ENCODE results near the gene ACSL1.

DNA sequence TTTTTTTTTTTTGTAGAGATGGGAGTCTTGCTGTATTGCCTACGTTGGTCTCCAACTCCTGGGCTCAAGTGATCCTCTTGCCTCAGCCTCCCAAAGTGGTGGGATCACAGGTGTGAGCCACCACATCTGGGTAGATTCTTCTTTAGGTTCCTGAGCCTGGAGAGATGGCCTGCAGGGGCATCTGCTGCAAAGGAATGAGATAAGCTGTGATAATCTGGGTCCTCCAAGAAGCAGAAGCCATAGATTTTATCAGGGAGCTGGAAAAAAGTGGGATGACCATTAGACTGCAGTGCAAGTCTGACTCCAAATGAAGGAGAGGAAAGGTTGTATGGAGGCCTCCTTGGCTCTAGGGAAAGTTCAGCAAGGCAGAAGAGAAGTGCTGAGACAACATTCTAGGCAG lies 19.0 kb upstream of the ACSL1 start:
- TF ChIP-seq SP1 (IDR thresholded peaks at IDR 0.05; ENCODE audit: low read depth) = no peak
- no peak for TF ChIP-seq SIN3A (IDR thresholded peaks at IDR 0.05; ENCODE audit: low read depth)
- TF ChIP-seq CTCF (IDR thresholded peaks at IDR 0.05 in 2 of 3, conservative IDR thresholded peaks at IDR 0.05 in 1 of 3; ENCODE audit: borderline replicate concordance in 1 of 3, insufficient read depth in 1 of 3, low read depth in 2 of 3, low read length in 2 of 3) = no peak
- TF ChIP-seq ZNF274 (IDR thresholded peaks at IDR 0.05; ENCODE audit: low read depth, low read length) = no peak
- TF ChIP-seq, protein P1, sequence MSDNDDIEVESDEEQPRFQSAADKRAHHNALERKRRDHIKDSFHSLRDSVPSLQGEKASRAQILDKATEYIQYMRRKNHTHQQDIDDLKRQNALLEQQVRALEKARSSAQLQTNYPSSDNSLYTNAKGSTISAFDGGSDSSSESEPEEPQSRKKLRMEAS (IDR thresholded peaks at IDR 0.05) = no peak
- TF ChIP-seq POLR2A (IDR thresholded peaks at IDR 0.05; ENCODE audit: borderline replicate concordance, extremely low read depth, insufficient read depth, insufficient read length) = no peak
- TF ChIP-seq EZH2 (IDR thresholded peaks at IDR 0.05) = no peak
- no peak for TF ChIP-seq EZH2phosphoT487 (IDR thresholded peaks at IDR 0.05; ENCODE audit: borderline replicate concordance)
- TF ChIP-seq FOSL1 (IDR thresholded peaks at IDR 0.05; ENCODE audit: low read depth) = no peak
- TF ChIP-seq, protein P2, sequence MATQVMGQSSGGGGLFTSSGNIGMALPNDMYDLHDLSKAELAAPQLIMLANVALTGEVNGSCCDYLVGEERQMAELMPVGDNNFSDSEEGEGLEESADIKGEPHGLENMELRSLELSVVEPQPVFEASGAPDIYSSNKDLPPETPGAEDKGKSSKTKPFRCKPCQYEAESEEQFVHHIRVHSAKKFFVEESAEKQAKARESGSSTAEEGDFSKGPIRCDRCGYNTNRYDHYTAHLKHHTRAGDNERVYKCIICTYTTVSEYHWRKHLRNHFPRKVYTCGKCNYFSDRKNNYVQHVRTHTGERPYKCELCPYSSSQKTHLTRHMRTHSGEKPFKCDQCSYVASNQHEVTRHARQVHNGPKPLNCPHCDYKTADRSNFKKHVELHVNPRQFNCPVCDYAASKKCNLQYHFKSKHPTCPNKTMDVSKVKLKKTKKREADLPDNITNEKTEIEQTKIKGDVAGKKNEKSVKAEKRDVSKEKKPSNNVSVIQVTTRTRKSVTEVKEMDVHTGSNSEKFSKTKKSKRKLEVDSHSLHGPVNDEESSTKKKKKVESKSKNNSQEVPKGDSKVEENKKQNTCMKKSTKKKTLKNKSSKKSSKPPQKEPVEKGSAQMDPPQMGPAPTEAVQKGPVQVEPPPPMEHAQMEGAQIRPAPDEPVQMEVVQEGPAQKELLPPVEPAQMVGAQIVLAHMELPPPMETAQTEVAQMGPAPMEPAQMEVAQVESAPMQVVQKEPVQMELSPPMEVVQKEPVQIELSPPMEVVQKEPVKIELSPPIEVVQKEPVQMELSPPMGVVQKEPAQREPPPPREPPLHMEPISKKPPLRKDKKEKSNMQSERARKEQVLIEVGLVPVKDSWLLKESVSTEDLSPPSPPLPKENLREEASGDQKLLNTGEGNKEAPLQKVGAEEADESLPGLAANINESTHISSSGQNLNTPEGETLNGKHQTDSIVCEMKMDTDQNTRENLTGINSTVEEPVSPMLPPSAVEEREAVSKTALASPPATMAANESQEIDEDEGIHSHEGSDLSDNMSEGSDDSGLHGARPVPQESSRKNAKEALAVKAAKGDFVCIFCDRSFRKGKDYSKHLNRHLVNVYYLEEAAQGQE (IDR thresholded peaks at IDR 0.05; ENCODE audit: low read depth) = no peak
- no peak for TF ChIP-seq YY1 (IDR thresholded peaks at IDR 0.05; ENCODE audit: extremely low read depth, insufficient replicate concordance, low read depth, low read length)
- no peak for TF ChIP-seq POLR2AphosphoS5 (IDR thresholded peaks at IDR 0.05; ENCODE audit: low read depth, low read length)
- no peak for TF ChIP-seq ZFX (IDR thresholded peaks at IDR 0.05)
